OCI-LY1 (cell line): ENCODE results near the gene FMN2.

ENCODE experiments used
- H2AFZ ChIP-seq: fragments of 200-600 bp; sonication (generic), shearing (Covaris generic); 2 replicates; pipeline ENCODE4 v1.6.0; 2014; ENCODE audit warnings: antibody characterized with exemption, mild to moderate bottlenecking, low read length
- H3F3A ChIP-seq: fragments of 200-600 bp; sonication (generic), shearing (Covaris generic); 2 replicates; pipeline ENCODE4 v1.6.0; 2014; ENCODE audit warnings: mild to moderate bottlenecking, antibody characterized with exemption, low read length, moderate library complexity; ENCODE audit not compliant: insufficient read depth
- H3K27ac ChIP-seq: fragments of 200-600 bp; sonication (generic); 2 replicates; pipeline ENCODE4 v1.5.1; 2014; ENCODE audit warnings: low read length, mixed run types, mild to moderate bottlenecking, low read depth; ENCODE audit not compliant: poor library complexity, severe bottlenecking
- H3K27me3 ChIP-seq: fragments of 200-600 bp; sonication (generic); 2 replicates; pipeline ENCODE4 v1.6.0; 2014; ENCODE audit warnings: antibody characterized with exemption, mild to moderate bottlenecking, low read length, moderate library complexity; ENCODE audit not compliant: insufficient read depth
- H3K36me3 ChIP-seq: fragments of 200-600 bp; sonication (generic); 2 replicates; pipeline ENCODE4 v1.6.1; 2014; ENCODE audit warnings: mild to moderate bottlenecking, antibody characterized with exemption, low read length, moderate library complexity, mixed read lengths; ENCODE audit not compliant: insufficient read depth
- H3K4me1 ChIP-seq: fragments of 200-600 bp; sonication (generic); 2 replicates; pipeline ENCODE4 v1.5.1; 2014; ENCODE audit warnings: mild to moderate bottlenecking, low read length, moderate library complexity; ENCODE audit not compliant: insufficient read depth, severe bottlenecking
- H3K4me2 ChIP-seq: fragments of 200-600 bp; sonication (generic), shearing (Covaris generic); 2 replicates; pipeline ENCODE4 v1.6.1; 2014; ENCODE audit warnings: low read length
- H3K4me3 ChIP-seq: fragments of 200-600 bp; sonication (generic); 2 replicates; pipeline ENCODE4 v1.5.1; 2014; ENCODE audit warnings: low read length, low read depth, mild to moderate bottlenecking, mixed read lengths; ENCODE audit not compliant: poor library complexity, severe bottlenecking
- H3K79me2 ChIP-seq: fragments of 200-600 bp; shearing (Covaris generic); 2 replicates; pipeline ENCODE4 v1.6.1; 2016; ENCODE audit warnings: mixed run types, low read length, mixed read lengths; ENCODE audit not compliant: insufficient read depth
- H3K9ac ChIP-seq: fragments of 200-600 bp; sonication (generic), shearing (Covaris generic); 2 replicates; pipeline ENCODE4 v1.6.1; 2014; ENCODE audit warnings: mild to moderate bottlenecking, low read length, mixed read lengths
- H3K9me2 ChIP-seq: fragments of 200-600 bp; sonication (generic), shearing (Covaris generic); 2 replicates; pipeline ENCODE4 v1.6.1; 2014; ENCODE audit warnings: low read depth, mild to moderate bottlenecking, low read length, mixed read lengths
- H3K9me3 ChIP-seq: fragments of 200-600 bp; shearing (Covaris generic); 2 replicates; pipeline ENCODE4 v1.6.1; 2014; ENCODE audit warnings: low read length, mixed read lengths
- H4K20me1 ChIP-seq: fragments of 200-600 bp; sonication (generic), shearing (Covaris generic); 2 replicates; pipeline ENCODE4 v1.6.0; 2016; ENCODE audit warnings: mild to moderate bottlenecking, low read length; ENCODE audit not compliant: insufficient read depth
- CTCF ChIP-seq: fragments of 200-600 bp; sonication (generic), shearing (Covaris generic); IDR thresholded peaks from 2 replicates; pipeline ENCODE4 v1.5.1; 2017; ENCODE audit warnings: mild to moderate bottlenecking, antibody characterized with exemption, low read length, moderate library complexity, mixed read lengths
- EZH2 ChIP-seq: fragments of 200-600 bp; sonication (generic), shearing (Covaris generic); IDR thresholded peaks from 2 replicates; pipeline ENCODE4 v1.8.0; 2017; ENCODE audit warnings: borderline replicate concordance, mixed run types, mild to moderate bottlenecking, antibody characterized with exemption, low read length, moderate library complexity, mixed read lengths

FMN2 gene

GRCh38 chr1:240054109-240054701 lies 37.5 kb upstream of the FMN2 start:
- H2AFZ ChIP-seq: no peak overlapping the region
- no peak overlapping the region for H3K27ac ChIP-seq
- H3K4me2 ChIP-seq: no peak overlapping the region
- H3K4me3 ChIP-seq: no peak overlapping the region
- no peaks in the 10 kb centered on the region for H3K79me2 ChIP-seq
- no peaks in the 10 kb centered on the region for H3K27me3 ChIP-seq
- no peaks in the 10 kb centered on the region for H4K20me1 ChIP-seq
- no peaks in the 10 kb centered on the region for H3K9me2 ChIP-seq
- H3K36me3 ChIP-seq: no peaks in the 10 kb centered on the region
- TF ChIP-seq CTCF (no peak), EZH2 (no peak)
- H3K9me3 ChIP-seq: no peaks in the 10 kb centered on the region
- H3K4me1 ChIP-seq: no peaks in the 10 kb centered on the region
- H3K9ac ChIP-seq: no peak overlapping the region
- H3F3A ChIP-seq: no peaks in the 10 kb centered on the region

- Histone ChIP-seq H3K27ac (no peak overlapping the region), H4K20me1 (no peaks in the 10 kb centered on the region), H3K79me2 (no peaks in the 10 kb centered on the region), H2AFZ (no peak overlapping the region), H3K27me3 (no peaks in the 10 kb centered on the region), H3K4me3 (no peak overlapping the region), H3K36me3 (no peaks in the 10 kb centered on the region), H3K9me3 (no peaks in the 10 kb centered on the region), H3K4me1 (no peaks in the 10 kb centered on the region), H3K9me2 (no peaks in the 10 kb centered on the region), H3K9ac (no peak overlapping the region), H3K4me2 (no peak overlapping the region), H3F3A (no peaks in the 10 kb centered on the region)
- TF ChIP-seq CTCF (no peak), EZH2 (no peak)
Observed at GRCh38 chr1:240055936-240056335, 35.7 kb upstream of the FMN2 start.

- no peaks in the 10 kb centered on the region for H3K36me3 ChIP-seq
Observed at GRCh38 chr1:240056350-240056749, 35.3 kb upstream of the FMN2 start.

More at GRCh38 chr1:240056350-240056749, 35.3 kb upstream of the FMN2 start:
- Histone ChIP-seq H4K20me1 (no peaks in the 10 kb centered on the region), H2AFZ (no peak overlapping the region), H3K4me3 (no peak overlapping the region), H3K9me2 (no peaks in the 10 kb centered on the region), H3K79me2 (no peaks in the 10 kb centered on the region), H3K27ac (no peak overlapping the region), H3K27me3 (no peaks in the 10 kb centered on the region), H3F3A (no peaks in the 10 kb centered on the region), H3K4me2 (no peak overlapping the region), H3K4me1 (no peaks in the 10 kb centered on the region), H3K9ac (no peak overlapping the region), H3K9me3 (no peaks in the 10 kb centered on the region)
- TF ChIP-seq CTCF: no peak
- no peak for TF ChIP-seq EZH2
